NCI-H460 (cell line): ENCODE measurements around the gene MZT2A. TPM values are rescaled to one million over a fixed set of nuclear protein-coding genes. Genes with fewer than 3 reads are reported as not detected.
"Not testable (repeated sequence)": the region's sequence is repeated elsewhere in the genome, so short reads cannot be mapped to it uniquely, and the experiment has no call there.

Experiments
- DNase-seq: peaks from one replicate; pipeline ENCODE4 v3.0.0-alpha.2; 2016; ENCODE audit warnings: low read depth; ENCODE audit errors: extremely low read depth
- total RNA-seq: library from RNA; depleted of rRNA; stranded (reverse); fragments of >200 nt; shearing (Covaris generic); gene quantifications from 2 replicates; pipeline ENCODE4 v1.2.3, GENCODE V29; 2014; rRNA removed

MZT2A gene
- total RNA-seq, 1 experiment from 2014 or later, result 166 TPM

DNA sequence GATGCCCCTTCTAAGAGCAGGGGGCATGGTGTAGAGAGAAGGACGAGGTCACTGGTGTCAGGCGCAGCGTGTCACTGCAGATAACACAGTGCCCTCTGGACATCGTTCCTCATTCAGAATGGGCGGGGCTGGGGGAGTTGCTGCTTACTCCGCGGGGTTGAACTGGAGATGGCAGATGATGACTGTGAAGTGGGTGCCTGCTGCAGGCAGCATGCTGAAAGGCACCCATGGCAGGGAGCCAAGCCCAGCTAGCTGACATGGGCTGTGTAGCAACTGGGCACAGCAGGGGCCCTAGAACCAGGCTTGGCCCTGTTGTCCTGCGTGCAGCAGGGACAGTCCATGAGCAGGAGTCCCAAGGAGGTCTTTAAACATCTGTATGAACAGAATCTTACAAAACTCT lies 20.6 kb downstream of the MZT2A start:
- not testable (repeated sequence) for DNase-seq

GRCh38 chr2:131470944-131471343 lies 21.3 kb downstream of the MZT2A start:
- not testable (repeated sequence) for DNase-seq

- not testable (repeated sequence) for DNase-seq
These were observed 24.5 kb downstream of the MZT2A start for GRCh38 chr2:131467722-131468121.

- not testable (repeated sequence) for DNase-seq
These were observed 37.3 kb downstream of the MZT2A start for GRCh38 chr2:131454914-131455313.

GRCh38 chr2:131451265-131451949 lies 40.8 kb downstream of the MZT2A start:
- not testable (repeated sequence) for DNase-seq

DNA sequence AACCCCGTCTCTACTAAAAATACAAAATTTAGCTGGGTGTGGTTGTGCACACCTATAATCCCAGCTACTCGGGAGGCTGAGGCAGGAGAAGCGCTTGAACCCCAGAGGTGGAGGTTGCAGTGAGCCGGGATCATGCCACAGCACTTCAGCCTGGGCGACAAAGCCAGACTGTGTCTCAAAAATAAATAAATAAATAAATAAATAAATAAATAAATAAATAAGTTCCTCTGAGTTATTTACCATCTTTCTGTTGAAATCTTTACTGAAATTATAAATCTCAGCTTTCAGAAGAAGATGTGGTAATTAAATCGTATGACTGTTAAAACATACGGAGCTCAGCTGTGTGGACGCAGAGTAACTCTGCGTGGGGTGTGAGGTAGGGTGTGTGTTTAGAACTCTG lies 44.2 kb downstream of the MZT2A start:
- DNase-seq, result not testable (repeated sequence)

DNA sequence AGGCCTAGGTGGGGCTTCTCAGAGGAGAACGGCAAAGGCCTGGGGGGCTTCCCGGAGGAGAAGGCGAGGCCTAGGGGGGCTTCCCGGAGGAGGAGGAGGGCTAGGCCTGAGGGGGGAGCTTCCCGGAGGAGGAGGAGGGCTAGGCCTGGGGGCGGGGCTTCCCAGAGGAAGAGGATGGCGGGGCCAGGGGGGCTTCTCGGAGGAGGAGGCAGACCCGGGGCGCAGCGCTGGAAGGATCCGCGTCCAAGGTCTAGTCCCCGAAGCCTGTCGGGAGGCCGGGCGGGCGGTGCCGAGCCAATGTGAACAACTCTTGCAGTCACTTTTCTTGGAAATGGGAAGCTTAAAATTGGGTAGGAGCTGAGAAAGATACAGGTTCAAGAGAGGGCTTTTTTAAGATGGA lies 46.3 kb downstream of the MZT2A start:
- no peak for DNase-seq

DNA sequence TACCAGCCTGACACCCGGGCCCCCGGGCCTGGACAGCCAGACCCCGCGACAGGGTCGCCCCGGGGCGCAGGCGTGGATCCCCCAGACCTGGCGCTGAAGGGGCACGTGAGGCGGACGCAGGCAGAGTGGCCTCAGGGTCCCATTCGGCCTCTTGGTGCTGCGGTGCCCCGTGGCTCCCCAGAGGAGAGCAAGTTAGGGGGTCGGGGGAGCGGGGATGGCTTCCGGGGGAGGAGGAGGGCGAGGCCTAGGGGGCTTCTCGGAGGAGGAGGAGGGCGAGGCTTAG lies 46.7 kb downstream of the MZT2A start:
- DNase-seq, result not testable (repeated sequence)

GRCh38 chr2:131444736-131445514 lies 47.3 kb downstream of the MZT2A start:
- DNase-seq, result not testable (repeated sequence)

DNA sequence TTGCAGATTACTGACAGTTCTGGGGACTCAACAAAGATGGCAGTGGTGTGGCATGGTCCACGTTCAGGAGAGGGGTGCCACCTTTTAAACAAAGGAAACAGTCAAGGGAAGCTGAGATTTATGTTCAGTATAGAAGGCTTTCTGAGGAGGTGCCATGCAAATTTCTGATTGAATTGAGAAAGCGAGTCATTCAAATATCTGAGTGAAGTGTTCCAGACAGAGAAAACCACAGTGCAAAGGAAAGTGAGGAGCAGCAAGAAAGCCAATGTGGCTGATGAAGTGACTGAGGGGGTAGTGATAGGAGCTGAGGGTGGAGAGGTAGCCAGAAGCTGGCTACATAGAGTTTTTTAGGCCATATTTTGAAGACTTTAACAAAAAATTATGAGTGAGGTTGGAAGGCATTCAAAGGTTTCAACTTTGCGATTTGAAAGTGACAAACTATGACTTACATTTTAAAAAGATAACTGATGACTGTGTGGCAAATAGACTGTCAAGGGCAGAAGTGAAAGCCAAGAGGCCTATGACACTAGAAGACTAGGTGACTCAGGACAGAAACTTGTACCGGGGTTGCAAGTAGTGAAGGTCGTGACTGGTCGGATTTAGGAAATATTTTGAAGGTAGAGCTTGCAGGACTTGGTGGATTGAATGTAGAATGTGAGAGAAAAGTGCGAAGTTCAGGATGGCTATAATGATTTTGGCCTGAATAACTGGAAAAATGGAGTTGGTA lies 51.3 kb downstream of the MZT2A start:
- not testable (repeated sequence) for DNase-seq

Other genes starting within 250 kb of the MZT2A start
- gene RAB6D, start 128.2 kb downstream of the MZT2A start, total RNA-seq, result 0.10 TPM in 1 of 2 replicates, not detected in the other
- not detected in 2 replicates for gene TUBA3D, start 16.3 kb downstream of the MZT2A start, total RNA-seq
- 7.3 and 10.5 TPM in 2 replicates for gene CCDC74A, start 35.5 kb upstream of the MZT2A start, total RNA-seq